HEK293T (cell line): ENCODE measurements around the gene CDCA8.

ENCODE experiments used
- ARNT ChIP-seq: fragments of 450-650 bp; IDR thresholded peaks from 2 replicates; pipeline ENCODE4 v1.6.1; 2017; ENCODE audit warnings: mild to moderate bottlenecking
- BHLHE40 ChIP-seq: fragments of 450-650 bp; IDR thresholded peaks from 2 replicates; pipeline ENCODE4 v1.6.1; 2016; ENCODE audit warnings: mild to moderate bottlenecking, moderate library complexity, borderline replicate concordance
- ELF4 ChIP-seq: fragments of 450-650 bp; IDR thresholded peaks from 2 replicates; pipeline ENCODE4 v1.6.1; 2017; ENCODE audit warnings: antibody characterized with exemption
- FOXA1 ChIP-seq: fragments of 450-650 bp; IDR thresholded peaks from 2 replicates; pipeline ENCODE4 v1.6.1; 2016; ENCODE audit warnings: mild to moderate bottlenecking
- FOXK2 ChIP-seq: fragments of 450-650 bp; IDR thresholded peaks from 2 replicates; pipeline ENCODE4 v1.6.1; 2016; ENCODE audit warnings: mild to moderate bottlenecking
- FOXM1 ChIP-seq: fragments of 450-650 bp; IDR thresholded peaks from 2 replicates; pipeline ENCODE4 v1.6.1; 2017; ENCODE audit warnings: mild to moderate bottlenecking, borderline replicate concordance
- HDGF ChIP-seq: fragments of 450-650 bp; IDR thresholded peaks from 2 replicates; pipeline ENCODE4 v1.6.1; 2017; ENCODE audit warnings: antibody characterized with exemption, borderline replicate concordance
- NFRKB ChIP-seq: fragments of 450-650 bp; IDR thresholded peaks from 2 replicates; pipeline ENCODE4 v1.6.1; 2016; ENCODE audit warnings: mild to moderate bottlenecking, moderate library complexity
- PKNOX1 ChIP-seq: fragments of 450-650 bp; IDR thresholded peaks from 2 replicates; pipeline ENCODE4 v1.6.1; 2016
- SP1 ChIP-seq: fragments of 450-650 bp; IDR thresholded peaks from 2 replicates; pipeline ENCODE4 v1.6.1; 2017
- SUZ12 ChIP-seq: fragments of 450-650 bp; IDR thresholded peaks from 2 replicates; pipeline ENCODE4 v1.6.1; 2016; ENCODE audit warnings: mild to moderate bottlenecking
- TARDBP ChIP-seq: fragments of 450-650 bp; IDR thresholded peaks from 2 replicates; pipeline ENCODE4 v1.6.1; 2016
- ZNF384 ChIP-seq: fragments of 450-650 bp; IDR thresholded peaks from 2 replicates; pipeline ENCODE4 v1.6.1; 2016

- no peak for TF ChIP-seq SUZ12
- no peak for TF ChIP-seq FOXK2
- TF ChIP-seq ZNF384, result no peak
- no peak for TF ChIP-seq ELF4
- no peak for TF ChIP-seq HDGF
- TF ChIP-seq SP1, result no peak
- TF ChIP-seq BHLHE40, result no peak
- TF ChIP-seq PKNOX1, result no peak
- TF ChIP-seq ARNT, result no peak
- TF ChIP-seq FOXM1, result no peak
- TF ChIP-seq NFRKB, result no peak
- TF ChIP-seq TARDBP, result no peak
- TF ChIP-seq FOXA1, result no peak
These were observed 15.2 kb upstream of the CDCA8 start for GRCh38 chr1:37677143-37677439.
